ENCODE results near the gene IL12RB2.

The IL12RB2 gene

DNA sequence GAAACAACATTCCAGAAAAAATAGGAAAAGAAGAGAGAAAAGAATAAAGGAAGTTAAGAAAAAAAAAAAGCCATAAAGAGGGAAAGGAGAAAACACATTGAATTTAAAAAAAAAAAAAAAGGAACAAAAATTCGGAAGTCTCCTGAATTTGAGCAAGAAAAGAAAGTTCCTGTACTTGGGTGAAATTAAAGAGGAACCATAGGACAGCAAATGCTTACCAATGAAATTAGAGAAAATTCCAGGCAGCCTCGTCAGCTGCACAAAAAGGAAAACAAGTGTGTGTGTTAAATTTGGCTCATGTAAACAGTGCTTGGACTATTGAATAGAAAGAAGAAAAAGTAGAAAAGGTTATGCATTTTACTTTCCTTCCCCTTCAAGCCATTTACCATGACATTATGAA, 4.9 kb downstream of the IL12RB2 start:
- no peak for DNase-seq (ENCODE audit: low read depth)

DNA sequence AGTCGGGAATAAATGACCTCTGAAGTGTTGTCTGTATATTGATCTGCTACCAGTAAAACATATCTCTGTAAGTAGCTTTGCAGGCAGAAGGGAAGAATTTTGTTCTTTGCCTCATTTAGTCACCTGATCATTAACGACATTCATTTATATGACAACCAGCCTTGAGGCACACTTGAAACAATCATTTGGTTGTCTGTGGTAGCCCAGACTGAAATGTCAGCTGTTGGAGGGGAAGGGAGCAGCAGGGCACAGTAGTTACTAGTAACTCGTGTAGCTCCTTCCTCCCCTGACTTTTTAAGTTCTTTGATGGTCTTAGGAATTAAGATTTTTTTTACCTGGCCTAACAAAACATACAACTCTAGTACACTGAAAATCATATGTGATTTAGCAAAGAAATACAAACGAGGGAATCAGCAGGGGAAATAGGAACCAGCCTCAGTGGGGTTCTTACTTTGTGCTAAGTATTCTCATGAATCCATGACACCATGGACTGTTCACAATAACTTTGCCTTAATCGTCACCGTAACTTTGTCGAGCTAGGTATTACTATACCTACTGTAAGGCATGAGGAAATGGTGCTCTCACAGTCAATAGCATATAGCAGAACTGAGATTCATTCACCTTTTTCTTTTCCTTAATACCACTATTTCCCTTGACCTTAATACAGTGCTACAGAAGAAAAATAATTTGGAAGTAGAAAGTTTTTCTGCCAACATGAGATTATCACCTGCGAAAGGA, 6.4 kb downstream of the IL12RB2 start:
- no peak for DNase-seq (ENCODE audit: low read depth)

DNA sequence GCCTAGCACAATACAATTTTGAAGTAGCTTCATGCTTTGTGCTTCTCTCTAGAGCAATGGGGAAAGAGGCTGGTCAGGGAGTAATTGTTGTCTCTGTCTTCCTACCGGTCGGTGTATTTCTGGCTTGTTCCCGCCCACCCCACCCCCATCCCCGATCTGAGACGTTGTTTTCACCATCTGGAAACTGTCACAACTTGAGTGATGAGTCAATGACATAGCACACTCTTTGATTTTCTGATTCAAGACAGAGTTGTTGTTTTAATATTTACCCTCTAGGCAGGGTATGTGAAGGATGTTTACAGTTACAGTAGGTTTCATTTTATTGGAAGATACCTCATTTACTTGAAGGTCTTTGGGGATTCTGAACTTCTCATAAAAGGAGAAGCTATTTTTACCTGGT, 7.0 kb downstream of the IL12RB2 start:
- DNase-seq (ENCODE audit: low read depth) = no peak

DNA sequence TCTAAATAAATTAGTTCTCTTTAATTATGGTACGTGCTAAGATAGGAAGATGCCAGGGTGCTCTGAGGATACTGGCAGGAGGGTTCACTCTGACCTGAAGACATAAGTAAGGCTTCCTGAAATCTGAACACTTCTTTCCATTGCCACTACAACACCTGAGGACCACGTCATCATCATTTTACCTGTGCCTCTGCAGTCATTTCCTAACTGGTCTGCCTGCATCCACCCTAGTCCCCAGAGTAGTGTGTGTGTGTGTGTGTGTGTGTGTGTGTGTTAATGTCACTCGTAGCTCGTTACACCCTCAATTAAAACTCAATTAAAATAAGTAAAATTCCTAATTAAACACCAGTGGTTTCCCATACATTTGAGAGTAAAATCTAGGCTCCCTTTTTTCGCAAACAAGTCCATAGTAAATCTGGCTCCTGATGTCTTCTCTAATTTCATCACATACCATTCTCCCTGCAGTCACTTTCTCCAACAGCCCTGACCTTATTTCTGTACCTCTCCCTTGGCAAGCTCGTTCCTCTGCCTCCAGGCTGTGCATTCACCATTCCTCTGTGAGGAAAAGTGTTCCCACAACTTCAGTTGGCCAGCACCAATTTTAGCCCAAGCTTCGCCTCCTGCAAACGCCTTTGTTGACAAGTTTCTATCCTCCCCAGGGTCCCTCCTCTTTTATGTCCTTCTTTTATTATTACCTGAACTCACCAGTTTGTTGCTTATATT, 8.7 kb downstream of the IL12RB2 start:
- no peak for DNase-seq (ENCODE audit: low read depth)

DNA sequence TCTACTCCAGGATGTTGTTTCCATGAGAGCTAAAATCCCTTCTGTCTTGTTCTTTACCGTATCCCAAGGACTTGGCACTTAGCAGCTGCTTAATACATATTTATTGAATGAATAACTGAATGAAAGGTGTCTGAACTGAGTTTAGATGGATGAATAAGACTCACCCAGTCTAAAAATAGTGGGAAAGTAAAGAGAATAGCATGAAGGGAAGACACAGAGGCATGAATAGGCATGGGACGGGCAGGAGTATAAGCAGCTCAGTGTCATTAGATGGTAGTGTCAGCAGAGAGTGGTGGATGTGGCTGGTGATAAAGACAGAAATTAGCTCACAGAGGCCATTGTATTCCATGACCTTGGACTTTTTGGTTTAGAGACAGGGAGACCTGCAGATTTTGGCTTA, 9.2 kb downstream of the IL12RB2 start:
- DNase-seq (ENCODE audit: low read depth) = no peak

DNA sequence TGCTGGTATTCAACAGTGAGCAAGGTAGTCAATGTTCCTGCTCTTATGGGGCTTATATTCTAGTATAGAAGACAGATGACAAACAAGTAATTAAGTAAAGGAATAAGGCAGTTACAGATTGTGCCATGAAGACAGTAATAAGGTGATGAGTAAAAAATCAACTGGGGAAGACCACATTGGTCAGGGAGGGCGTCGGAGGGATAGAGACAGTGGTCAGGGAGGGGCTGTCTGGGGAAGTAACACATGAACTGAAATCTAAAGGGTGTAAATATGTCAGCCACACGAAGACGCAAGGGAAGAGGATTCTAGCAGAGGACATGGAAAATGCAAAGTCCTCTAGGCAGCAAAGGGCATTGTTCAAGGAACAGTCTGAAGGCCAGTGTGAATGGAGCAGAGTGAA, 10.1 kb downstream of the IL12RB2 start:
- no peak for DNase-seq (ENCODE audit: low read depth)

DNA sequence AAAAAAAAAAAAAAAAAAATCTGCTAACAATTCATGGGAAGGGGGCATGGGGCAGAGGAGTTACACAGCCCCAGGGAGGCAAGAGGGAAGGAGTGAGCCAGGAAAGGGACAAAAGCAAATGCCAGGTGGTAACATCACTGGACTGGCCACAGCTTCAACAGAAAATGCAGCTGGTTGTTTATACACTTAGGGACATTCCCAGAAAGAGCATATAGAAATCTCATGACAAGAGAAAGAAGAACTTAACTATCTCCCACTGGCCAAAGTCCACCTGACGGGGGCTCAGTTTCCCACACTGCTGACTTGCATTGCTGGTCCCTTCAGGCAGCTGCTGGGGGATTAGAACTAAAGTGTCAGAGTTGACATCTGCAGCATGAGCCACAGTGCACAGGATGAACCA, 14.8 kb downstream of the IL12RB2 start:
- DNase-seq (ENCODE audit: low read depth) = no peak

DNA sequence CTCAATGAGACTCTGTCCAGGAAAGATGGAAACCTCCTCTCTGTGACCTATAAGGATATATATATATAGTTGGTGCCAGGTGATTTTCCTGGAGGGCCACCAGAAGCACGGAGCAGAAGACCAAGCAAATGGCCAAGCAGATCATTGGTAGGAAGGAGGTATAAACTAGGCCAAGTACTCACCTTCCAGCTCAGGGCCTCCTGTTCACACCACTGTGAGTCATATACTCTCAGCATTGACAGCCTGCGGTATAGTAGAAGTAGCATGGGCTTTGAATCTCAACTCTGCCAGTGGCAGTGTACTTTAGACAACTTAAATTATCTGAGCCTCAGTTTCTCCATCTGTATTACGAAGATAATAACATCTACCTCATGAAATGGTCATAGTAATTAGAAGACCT, 15.4 kb downstream of the IL12RB2 start:
- no peak for DNase-seq (ENCODE audit: low read depth)

DNA sequence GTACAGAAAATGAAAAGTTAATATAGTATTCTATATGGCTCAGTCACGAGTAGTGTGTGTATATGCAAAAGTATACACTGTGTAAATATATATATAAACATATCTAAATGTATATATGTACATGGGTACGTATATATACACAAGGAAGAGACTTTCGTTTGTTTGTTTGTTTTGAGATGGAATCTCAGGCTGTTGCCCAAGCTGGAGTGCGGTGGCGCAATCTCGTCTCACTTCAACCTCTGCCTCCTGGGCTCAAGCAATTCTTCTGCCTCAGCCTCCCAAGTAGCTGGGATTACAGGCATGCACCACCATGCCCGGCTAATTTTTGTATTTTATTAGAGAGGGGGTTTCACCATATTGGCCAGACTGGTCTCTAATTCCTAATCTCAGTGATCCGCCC, 16.4 kb downstream of the IL12RB2 start:
- DNase-seq (ENCODE audit: low read depth) = no peak

DNA sequence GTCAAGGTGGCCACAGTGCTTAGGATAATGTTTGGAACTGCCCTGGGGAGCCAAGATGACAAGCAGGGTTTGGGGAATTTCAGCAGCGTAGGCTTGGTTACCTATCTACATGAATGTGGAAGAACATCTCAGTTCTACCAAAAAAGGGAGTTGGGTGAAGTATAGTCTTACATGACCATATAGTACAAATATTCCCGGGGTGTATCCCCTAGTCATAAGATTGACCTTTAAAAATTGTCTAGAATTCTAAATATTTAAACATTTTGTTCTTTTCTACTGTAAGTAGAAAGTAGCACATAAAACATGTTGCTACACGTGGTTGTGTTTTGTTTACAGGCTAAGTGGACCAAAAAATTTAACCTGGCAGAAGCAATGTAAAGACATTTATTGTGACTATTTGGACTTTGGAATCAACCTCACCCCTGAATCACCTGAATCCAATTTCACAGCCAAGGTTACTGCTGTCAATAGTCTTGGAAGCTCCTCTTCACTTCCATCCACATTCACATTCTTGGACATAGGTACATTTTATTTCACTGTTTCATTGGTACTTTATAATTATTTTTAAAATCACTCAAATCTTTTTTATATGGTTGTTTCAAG, 20.3 kb downstream of the IL12RB2 start:
- no peak for DNase-seq (ENCODE audit: low read depth)

DNA sequence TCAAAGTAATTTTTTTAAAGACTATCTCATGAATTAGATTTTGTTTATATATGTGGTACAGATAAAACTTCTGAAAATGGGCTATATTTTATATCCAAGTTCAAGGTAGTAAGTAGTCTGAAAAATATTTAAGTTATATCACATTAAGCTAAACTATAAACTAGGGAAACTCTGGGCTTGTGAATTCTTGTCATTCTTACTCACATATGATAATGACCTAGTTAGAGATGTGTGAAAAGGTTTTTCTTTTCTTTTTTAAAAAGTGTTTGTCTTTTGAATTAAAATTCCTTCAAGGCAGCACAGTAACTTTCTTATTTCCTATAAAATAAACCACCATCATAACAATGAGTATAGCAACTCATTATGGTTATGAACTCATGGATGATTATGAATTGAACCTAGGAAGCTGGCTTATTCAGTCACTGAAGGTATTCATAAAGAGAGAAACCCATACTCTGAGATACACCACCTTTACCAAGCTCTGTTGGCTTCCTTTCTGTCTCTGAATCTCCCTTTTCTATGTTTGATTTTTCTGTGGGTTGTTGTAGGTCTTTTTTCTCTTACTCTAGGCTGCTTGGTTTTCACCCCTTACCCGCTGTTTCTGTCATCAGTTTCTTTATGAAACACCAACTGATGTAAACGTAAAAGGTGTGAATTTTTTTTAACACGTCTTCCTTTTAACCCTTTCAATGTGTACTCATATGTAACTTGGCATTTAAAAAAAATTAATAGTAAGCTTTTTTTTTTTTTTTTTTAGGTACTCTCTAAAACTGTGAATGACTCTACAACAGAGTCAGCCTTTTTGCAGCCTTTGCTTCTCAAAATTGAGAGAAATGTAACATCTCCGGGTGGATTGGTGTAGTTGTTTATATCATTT, 25.2 kb downstream of the IL12RB2 start:
- DNase-seq (ENCODE audit: low read depth) = no peak

DNA sequence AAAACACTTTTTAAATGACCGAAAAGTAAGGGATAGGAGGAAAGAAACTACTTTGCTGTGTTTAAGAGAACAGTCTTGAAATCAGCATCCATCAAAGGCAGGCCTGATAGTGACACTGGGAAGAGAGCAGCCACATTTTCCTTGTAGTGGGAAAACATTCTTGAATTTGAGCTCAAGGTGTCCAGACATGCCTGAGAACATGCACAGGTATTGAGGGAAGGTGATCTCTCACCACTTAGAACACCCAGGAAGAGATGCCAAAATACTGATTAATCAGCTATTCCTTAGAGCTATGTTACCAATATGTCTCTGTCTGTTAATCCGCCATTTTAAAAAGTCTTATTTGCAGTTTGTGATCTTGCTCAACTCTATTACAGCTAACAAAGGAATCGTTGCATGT, 25.9 kb downstream of the IL12RB2 start:
- DNase-seq (ENCODE audit: low read depth) = no peak

DNA sequence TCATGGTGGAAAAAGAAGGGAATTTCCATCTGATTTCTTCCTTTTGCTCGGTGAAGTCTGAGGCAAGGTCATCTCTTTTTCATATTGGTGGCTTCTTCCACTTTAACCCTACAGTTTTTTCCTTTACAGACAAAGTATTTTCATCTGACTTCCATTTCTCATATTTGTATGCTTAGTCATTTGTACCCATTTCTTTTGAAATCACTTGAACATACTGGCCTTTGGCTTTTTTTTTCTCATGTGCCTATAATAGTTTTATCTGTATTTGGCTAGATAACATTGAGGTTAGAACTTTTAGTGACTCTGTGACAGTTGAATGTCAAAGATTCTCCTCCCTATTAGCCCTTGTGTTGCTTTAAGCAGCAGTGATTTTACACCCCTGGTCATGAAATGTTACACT, 27.7 kb downstream of the IL12RB2 start:
- DNase-seq (ENCODE audit: low read depth) = no peak

DNA sequence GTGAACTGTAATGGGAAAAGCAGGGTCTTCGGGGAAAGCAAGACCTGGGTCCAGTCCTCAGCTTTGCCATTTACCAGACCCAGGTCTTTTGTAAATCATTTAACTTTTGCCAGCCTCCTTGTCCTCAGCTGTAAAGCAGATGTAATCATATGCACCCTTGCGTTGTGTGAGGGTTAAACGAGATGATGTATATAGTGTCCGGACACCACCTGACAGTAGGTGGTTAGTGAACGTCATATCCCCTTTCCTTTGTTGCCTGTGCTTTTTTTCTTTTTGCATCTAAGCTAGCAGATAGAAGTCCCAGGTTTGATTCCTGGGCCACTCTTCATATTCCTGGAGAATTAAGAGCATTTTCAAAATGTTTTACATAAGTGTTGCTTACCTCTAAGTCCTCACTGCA, 28.5 kb downstream of the IL12RB2 start:
- no peak for DNase-seq (ENCODE audit: low read depth)

DNA sequence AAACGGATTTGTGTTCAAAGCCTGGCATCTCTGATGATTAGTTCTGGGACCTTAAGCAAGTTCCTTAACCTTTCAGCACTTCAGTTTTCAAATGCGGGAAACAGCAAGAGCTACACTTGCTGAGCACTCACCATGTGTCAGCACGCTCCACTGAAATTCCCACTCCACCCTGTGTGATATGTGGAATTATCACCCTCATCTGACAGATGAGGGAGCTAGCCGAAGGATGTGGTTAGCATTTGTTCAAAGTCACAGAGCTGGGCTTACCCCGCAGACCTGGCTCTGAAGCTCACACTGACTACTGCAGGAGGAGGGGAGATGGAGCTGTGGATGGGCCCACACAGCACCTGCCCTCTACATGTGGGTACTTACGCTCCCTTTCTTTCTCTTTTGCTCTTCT, 29.1 kb downstream of the IL12RB2 start:
- no peak for DNase-seq (ENCODE audit: low read depth)

DNA sequence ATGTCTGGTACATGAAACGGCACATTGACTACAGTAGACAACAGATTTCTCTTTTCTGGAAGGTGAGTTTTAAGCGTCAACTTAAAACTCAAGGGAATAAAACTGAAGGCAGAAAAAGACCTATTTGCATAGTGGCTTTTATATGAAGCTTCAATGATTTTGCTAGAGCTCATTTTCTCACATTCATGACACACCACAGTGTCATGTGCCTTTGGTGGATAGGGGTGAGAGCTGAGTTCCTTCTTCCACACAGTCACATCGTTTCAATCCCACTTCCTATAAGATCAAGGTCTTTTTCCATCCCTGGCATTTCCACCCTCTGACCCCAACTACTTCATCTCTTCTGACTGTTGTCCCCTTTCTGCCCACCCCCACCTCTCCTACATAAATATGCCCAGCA, 31.0 kb downstream of the IL12RB2 start:
- no peak for DNase-seq (ENCODE audit: low read depth)

DNA sequence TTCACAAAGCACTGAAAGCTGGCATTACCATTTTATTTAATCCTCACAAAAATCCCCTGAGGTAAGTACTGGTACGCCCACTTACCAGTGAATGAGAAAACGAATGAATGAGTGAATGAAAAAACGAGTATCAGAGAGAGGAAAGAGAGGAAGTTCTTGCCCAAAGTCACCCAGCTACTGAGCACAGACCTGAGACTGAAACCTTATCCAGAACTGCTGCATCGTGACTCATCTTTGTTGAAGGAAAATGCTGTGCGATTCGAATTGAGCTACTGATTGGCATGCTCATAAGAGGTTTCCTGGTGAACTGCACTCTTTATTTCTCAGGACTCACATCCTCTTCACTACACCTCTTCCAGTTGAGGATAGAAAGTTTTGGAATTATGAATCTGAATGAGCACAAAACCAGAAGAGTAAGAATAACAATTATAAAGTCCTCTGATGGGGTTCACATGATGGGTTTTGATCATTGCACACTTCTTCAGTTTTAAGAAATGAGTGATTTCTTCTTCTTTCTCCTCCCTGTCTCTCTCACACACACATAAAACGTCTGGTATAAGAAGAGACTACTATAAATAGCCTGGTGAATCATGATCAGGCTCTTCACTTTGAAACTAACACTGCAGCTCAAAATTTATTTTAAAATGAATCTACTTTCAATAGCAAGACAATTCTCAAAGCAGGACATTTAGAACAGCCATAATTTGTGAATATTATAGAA, 32.1 kb downstream of the IL12RB2 start:
- no peak for DNase-seq (ENCODE audit: low read depth)

DNA sequence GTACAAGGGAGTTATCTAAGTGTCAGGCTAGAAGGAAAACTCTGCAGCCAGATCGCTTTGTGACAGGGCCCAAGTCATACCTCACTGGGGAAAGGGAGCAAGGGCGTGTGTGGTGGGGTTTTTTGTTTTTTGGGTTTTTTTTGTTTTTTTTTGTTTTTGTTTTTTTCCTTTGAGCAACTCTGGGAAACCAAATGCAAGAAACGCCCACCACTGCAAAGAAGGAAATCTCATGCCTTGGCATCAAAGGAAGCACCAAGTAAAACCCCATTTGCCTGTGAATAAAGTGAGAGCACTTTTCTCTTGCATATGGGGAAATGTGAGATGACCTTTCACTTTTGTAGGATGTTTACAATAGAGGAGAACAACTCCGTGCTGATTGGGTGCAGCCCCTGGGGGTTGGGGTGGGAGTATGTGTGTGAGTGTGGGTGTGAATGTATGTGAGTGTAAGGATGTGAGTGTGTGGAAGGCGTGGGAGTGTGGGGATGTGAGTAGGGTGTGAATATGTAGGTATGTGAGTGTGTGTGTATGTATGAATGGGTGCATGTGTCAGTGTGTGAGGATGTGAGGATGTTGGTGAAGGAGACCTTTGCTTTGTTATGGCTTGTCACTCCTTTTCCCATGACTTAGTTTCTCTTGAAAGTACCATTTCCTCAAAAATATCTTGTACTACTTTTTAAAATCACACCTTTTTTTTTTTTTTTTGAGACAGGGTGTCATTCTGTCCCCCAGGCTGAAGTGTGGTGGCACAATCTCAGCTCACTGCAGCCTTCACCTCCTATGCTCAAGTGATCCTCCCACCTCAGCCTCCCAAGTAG, 34.6 kb downstream of the IL12RB2 start:
- peak; percentile 28 for DNase-seq (ENCODE audit: low read depth)

DNA sequence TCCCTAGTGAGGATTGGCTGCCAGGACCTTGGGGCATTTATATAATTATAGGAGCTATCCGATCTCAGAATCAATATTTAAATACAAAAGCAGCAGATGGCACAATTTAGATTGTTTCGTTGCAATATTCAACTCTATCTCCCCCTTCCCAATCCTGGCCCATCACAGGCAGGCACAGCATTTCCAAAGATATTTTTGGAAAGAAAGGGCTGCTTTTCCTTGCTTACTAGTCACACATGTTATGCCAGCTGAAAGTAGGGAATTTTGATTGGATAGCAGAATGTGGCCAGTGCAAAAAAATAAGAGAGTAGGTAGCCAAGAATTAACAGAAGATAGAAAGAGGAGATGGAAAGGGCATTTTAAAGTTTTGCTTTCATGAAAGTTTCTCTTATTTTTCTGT, 37.9 kb downstream of the IL12RB2 start:
- DNase-seq (ENCODE audit: low read depth) = no peak

DNA sequence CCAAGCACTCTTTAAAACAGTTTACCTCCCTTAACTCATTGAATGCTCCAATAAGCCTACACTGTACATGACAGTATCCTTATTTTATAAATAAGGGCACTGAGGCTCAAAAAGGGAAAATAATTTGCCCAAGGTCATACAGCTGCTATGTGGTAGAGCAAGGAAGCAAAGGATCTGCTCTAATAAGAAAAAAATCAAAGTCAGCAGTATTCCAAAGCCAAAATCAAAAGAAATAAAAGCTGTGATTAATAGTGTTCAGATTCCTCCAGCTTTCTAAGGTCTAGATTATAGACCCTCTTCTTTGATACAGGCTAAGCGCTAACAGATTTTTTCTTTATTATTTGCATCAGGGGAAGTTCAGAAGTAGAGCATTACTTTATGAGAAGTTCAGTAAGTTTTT, 39.3 kb downstream of the IL12RB2 start:
- DNase-seq (ENCODE audit: low read depth) = no peak
